Mesenchymal stem cell (in vitro differentiated cells and primary cell): ENCODE measurements around the gene PFKM.
"Not testable (repeated sequence)": the region's sequence is repeated elsewhere in the genome, so short reads cannot be mapped to it uniquely, and the experiment has no call there.

Source experiments
- DNase-seq: peaks from one replicate; pipeline ENCODE4 v3.0.0-alpha.2; 2013
- H2AFZ ChIP-seq: one replicate; pipeline ENCODE4 v1.6.1; 2013; ENCODE audit warnings: low read depth, mild to moderate bottlenecking, control low read depth, inconsistent platforms, low read length, moderate library complexity
- H2AK5ac ChIP-seq: 2 replicates; pipeline ENCODE4 v1.6.1; 2013; ENCODE audit warnings: low read length, moderate library complexity, mild to moderate bottlenecking, inconsistent platforms; ENCODE audit not compliant: severe bottlenecking
- H2BK120ac ChIP-seq: one replicate; pipeline ENCODE4 v1.6.1; 2013; ENCODE audit warnings: low read depth, mild to moderate bottlenecking, inconsistent platforms, low read length, moderate library complexity
- H2BK12ac ChIP-seq, 2 experiments: one replicate each; pipeline ENCODE4 v1.6.1; 2013; ENCODE audit warnings: inconsistent platforms in 2 of 2, low read length in 2 of 2, mild to moderate bottlenecking in 2 of 2, moderate library complexity in 2 of 2, control low read depth in 1 of 2
- H2BK15ac ChIP-seq: one replicate; pipeline ENCODE4 v1.6.1; 2013; ENCODE audit warnings: mild to moderate bottlenecking, low read depth, inconsistent platforms; ENCODE audit not compliant: poor library complexity, severe bottlenecking
- H2BK5ac ChIP-seq: 2 replicates; pipeline ENCODE4 v1.6.1; 2013; ENCODE audit warnings: low read depth, mild to moderate bottlenecking, low read length, control low read depth, inconsistent platforms; ENCODE audit not compliant: poor library complexity, severe bottlenecking
- H3K14ac ChIP-seq, 2 experiments: one replicate each; pipeline ENCODE4 v1.6.1; 2013; ENCODE audit warnings: inconsistent platforms in 2 of 2, low read length in 2 of 2, control low read depth in 1 of 2, mild to moderate bottlenecking in 1 of 2, moderate library complexity in 1 of 2
- H3K18ac ChIP-seq, 2 experiments: one replicate each; pipeline ENCODE4 v1.6.1; 2013; ENCODE audit warnings: inconsistent platforms in 2 of 2, low read length in 2 of 2, control low read depth in 1 of 2, low read depth in 1 of 2, mild to moderate bottlenecking in 1 of 2
- H3K23ac ChIP-seq, 2 experiments: one replicate each; pipeline ENCODE4 v1.6.1; 2013; ENCODE audit warnings: inconsistent platforms in 2 of 2, low read length in 2 of 2, mild to moderate bottlenecking in 2 of 2, moderate library complexity in 2 of 2, control low read depth in 1 of 2
- H3K27ac ChIP-seq: 2 replicates; pipeline ENCODE4 v1.5.1; 2013; ENCODE audit warnings: mild to moderate bottlenecking, moderate library complexity, low read length, control low read depth, inconsistent platforms; ENCODE audit not compliant: poor library complexity, severe bottlenecking
- H3K27me3 ChIP-seq, 2 experiments: 2 replicates each; pipeline versions ENCODE4 v1.6.1 to v1.7.0; 2013; ENCODE audit warnings: low read length in 2 of 2, mild to moderate bottlenecking in 2 of 2, moderate library complexity in 2 of 2, control low read depth in 1 of 2, inconsistent platforms in 1 of 2; ENCODE audit not compliant: control insufficient read depth in 1 of 2, insufficient read depth in 1 of 2
- H3K36me3 ChIP-seq, 2 experiments: 2 replicates each; pipeline versions ENCODE4 v1.6.1 to v1.7.0; 2013; ENCODE audit warnings: low read length in 2 of 2, control low read depth in 1 of 2, inconsistent platforms in 1 of 2, low read depth in 1 of 2, mild to moderate bottlenecking in 1 of 2; ENCODE audit not compliant: insufficient read depth in 2 of 2, control insufficient read depth in 1 of 2
- H3K4ac ChIP-seq, 2 experiments: one replicate each; pipeline ENCODE4 v1.6.1; 2013; ENCODE audit warnings: inconsistent platforms in 2 of 2, low read length in 2 of 2, mild to moderate bottlenecking in 2 of 2, moderate library complexity in 2 of 2, control low read depth in 1 of 2, low read depth in 1 of 2
- H3K4me1 ChIP-seq: 2 replicates; pipeline ENCODE4 v1.6.1; 2013; ENCODE audit warnings: low read depth, low read length, control low read depth; ENCODE audit not compliant: control insufficient read depth, insufficient read depth
- H3K4me2 ChIP-seq: 2 replicates; pipeline ENCODE4 v1.6.1; 2013; ENCODE audit warnings: low read length, mild to moderate bottlenecking, inconsistent platforms; ENCODE audit not compliant: poor library complexity, severe bottlenecking
- H3K4me3 ChIP-seq, 2 experiments: 2 replicates each; pipeline versions ENCODE4 v1.5.1 to v1.7.0; 2013; ENCODE audit warnings: low read length in 2 of 2, mild to moderate bottlenecking in 2 of 2, control low read depth in 1 of 2, low read depth in 1 of 2; ENCODE audit not compliant: insufficient read depth in 1 of 2
- H3K79me1 ChIP-seq: replicated peaks from 2 replicates; pipeline ENCODE4 v1.6.1; 2013; ENCODE audit warnings: mild to moderate bottlenecking, control low read depth, low read length, inconsistent platforms; ENCODE audit not compliant: poor library complexity, severe bottlenecking
- H3K9ac ChIP-seq: 2 replicates; pipeline ENCODE4 v1.7.0; 2013; ENCODE audit warnings: mild to moderate bottlenecking, low read length, moderate library complexity
- H3K9me3 ChIP-seq: 2 replicates; pipeline ENCODE4 v1.7.0; 2013; ENCODE audit warnings: mild to moderate bottlenecking, low read length; ENCODE audit not compliant: control insufficient read depth
- H4K8ac ChIP-seq: one replicate; pipeline ENCODE4 v1.6.1; 2013; ENCODE audit warnings: inconsistent platforms, mild to moderate bottlenecking, low read length, moderate library complexity
- H4K91ac ChIP-seq: one replicate; pipeline ENCODE4 v1.6.1; 2013; ENCODE audit warnings: mild to moderate bottlenecking, low read length, inconsistent platforms
- WGBS: methylation state at CpG from one replicate; pipeline ENCODE4 v1.1.7; 2013; ENCODE audit warnings: mixed read lengths; 5-methylcytosine and 5-hydroxymethylcytosine counted together

PFKM gene

GRCh38 chr12:48123169-48123568 lies 4.0 kb downstream of the PFKM start:
- Histone ChIP-seq H3K4me2 (no peak overlapping the region), H3K36me3 (peaks cover 0 to 55% of the 10 kb centered on the region in 2 experiments)

GRCh38 chr12:48125542-48125941 lies 6.4 kb downstream of the PFKM start:
- H2BK12ac ChIP-seq, H4K8ac ChIP-seq, H2BK15ac ChIP-seq, H3K27ac ChIP-seq, H3K18ac ChIP-seq, H3K4me2 ChIP-seq, H2BK120ac ChIP-seq, H2AK5ac ChIP-seq, H3K4me1 ChIP-seq, H2AFZ ChIP-seq, H4K91ac ChIP-seq, H2BK5ac ChIP-seq, H3K27me3 ChIP-seq, H3K9ac ChIP-seq, H3K9me3 ChIP-seq, H3K4me3 ChIP-seq, H3K23ac ChIP-seq, H3K14ac ChIP-seq, H3K4ac ChIP-seq, DNase-seq: not testable (repeated sequence)
- Histone ChIP-seq H3K79me1 (peaks cover 32% of the 10 kb centered on the region), H3K36me3 (peaks cover 0 to 77% of the 10 kb centered on the region in 2 experiments)
- WGBS = no CpG with 5 or more reads among the region's 5 CpGs

More at GRCh38 chr12:48123169-48123568, 4.0 kb downstream of the PFKM start:
- Histone ChIP-seq H3K27ac (no peak overlapping the region), H2AFZ (no peak overlapping the region), H4K8ac (no peak overlapping the region), H3K23ac (no peak overlapping the region), H2AK5ac (no peak overlapping the region), H3K4me3 (no peak overlapping the region), H2BK5ac (no peak overlapping the region), H4K91ac (no peak overlapping the region), H2BK15ac (no peak overlapping the region), H3K18ac (no peak overlapping the region), H2BK12ac (no peak overlapping the region), H3K4me1 (no peaks in the 10 kb centered on the region), H3K14ac (no peak overlapping the region), H3K27me3 (no peaks in the 10 kb centered on the region), H3K4ac (no peak overlapping the region), H2BK120ac (no peak overlapping the region), H3K79me1 (peaks cover 28% of the 10 kb centered on the region), H3K9ac (no peak overlapping the region), H3K9me3 (no peaks in the 10 kb centered on the region)
- DNase-seq = no peak
- WGBS = 93% methylated on average over 3 of the region's 4 CpGs

GRCh38 chr12:48125985-48126384 lies 6.8 kb downstream of the PFKM start:
- no peak overlapping the region for H3K27ac ChIP-seq
- WGBS = 91% methylated on average over 4 of the region's 4 CpGs
- no peak overlapping the region for H4K91ac ChIP-seq
- no peak overlapping the region for H3K18ac ChIP-seq
- no peak overlapping the region for H2BK120ac ChIP-seq
- no peak overlapping the region for H2AK5ac ChIP-seq
- no peak overlapping the region for H2BK15ac ChIP-seq
- H3K4me1 ChIP-seq = no peaks in the 10 kb centered on the region
- no peak overlapping the region for H4K8ac ChIP-seq
- no peak overlapping the region for H3K9ac ChIP-seq
- H3K36me3 ChIP-seq = peaks cover 0 to 81% of the 10 kb centered on the region in 2 experiments
- H3K79me1 ChIP-seq = peaks cover 32% of the 10 kb centered on the region
- no peaks in the 10 kb centered on the region for H3K27me3 ChIP-seq
- no peak overlapping the region for H3K14ac ChIP-seq
- no peak overlapping the region for H3K4ac ChIP-seq
- DNase-seq = no peak
- H3K23ac ChIP-seq = no peak overlapping the region
- no peak overlapping the region for H3K4me2 ChIP-seq
- no peak overlapping the region for H3K4me3 ChIP-seq
- no peak overlapping the region for H2AFZ ChIP-seq
- H2BK12ac ChIP-seq = no peak overlapping the region
- H3K9me3 ChIP-seq = no peaks in the 10 kb centered on the region
- H2BK5ac ChIP-seq = no peak overlapping the region

GRCh38 chr12:48126953-48127630 lies 7.9 kb downstream of the PFKM start:
- Histone ChIP-seq H4K91ac (no peak overlapping the region), H2AFZ (no peak overlapping the region), H3K27me3 (no peaks in the 10 kb centered on the region), H2AK5ac (no peak overlapping the region), H3K9ac (no peak overlapping the region), H2BK12ac (no peak overlapping the region), H3K4me1 (no peaks in the 10 kb centered on the region), H3K4me3 (no peak overlapping the region), H3K36me3 (peaks cover 5 to 92% of the 10 kb centered on the region in 2 experiments), H3K4me2 (no peak overlapping the region), H3K18ac (no peak overlapping the region), H2BK120ac (no peak overlapping the region), H3K27ac (no peak overlapping the region), H3K79me1 (peaks cover 34% of the 10 kb centered on the region), H4K8ac (no peak overlapping the region), H3K23ac (no peak overlapping the region), H3K9me3 (no peaks in the 10 kb centered on the region), H2BK5ac (no peak overlapping the region), H3K14ac (no peak overlapping the region), H2BK15ac (no peak overlapping the region), H3K4ac (no peak overlapping the region)
- 98% methylated on average over 2 of the region's 2 CpGs for WGBS
- no peak for DNase-seq
